ENCODE data around the gene LILRB5. TPM values are rescaled to one million over a fixed set of nuclear protein-coding genes. Genes with fewer than 3 reads are reported as not detected.

LILRB5 gene
- total and polyA plus RNA-seq, 9 of the 15 experiments (the other 6 are each of a cell fraction or from before 2014, with no cell fraction given), result not detected

- peak; percentile 38; the same call in 1 of the 2 replicates for TF ChIP-seq CUX1 (CRISPR knock-in tag; IDR thresholded peaks at IDR 0.05)
- TF ChIP-seq XRCC5 (IDR thresholded peaks at IDR 0.05; ENCODE audit: low read depth, low read length), result no peak
- TF ChIP-seq NR2C2 (CRISPR knock-in tag; IDR thresholded peaks at IDR 0.05), result peak; percentile 71
- peak; percentile 92 for TF ChIP-seq NR2C2 (tag; IDR thresholded peaks at IDR 0.05)
- no peak for TF ChIP-seq ZNF79 (CRISPR knock-in tag; IDR thresholded peaks at IDR 0.05; ENCODE audit: low read depth)
- peak; percentile 69; the same call in 1 of the 2 replicates for TF ChIP-seq ZBTB9 (CRISPR knock-in tag; IDR thresholded peaks at IDR 0.05)
- TF ChIP-seq NEUROD1 (IDR thresholded peaks at IDR 0.05; ENCODE audit: borderline replicate concordance, low read depth, low read length, partially characterized antibody), result no peak
- peak; percentile 75; the same call in 1 of the 2 replicates for TF ChIP-seq ZNF717 (CRISPR knock-in tag; IDR thresholded peaks at IDR 0.05)
- no peak for TF ChIP-seq SRSF1 (IDR thresholded peaks at IDR 0.05; ENCODE audit: low read depth, low read length)
- peak in 1 of 2 experiments; percentile 83; a peak in 2 of 4 replicates for TF ChIP-seq ZNF639 (CRISPR knock-in tag; conservative IDR thresholded peaks at IDR 0.05 in 1 of 2, IDR thresholded peaks at IDR 0.05 in 1 of 2)
- TF ChIP-seq EZH2 (IDR thresholded peaks at IDR 0.05; ENCODE audit: borderline replicate concordance, low read depth, low read length), result no peak
- peak; percentile 72; the same call in 1 of the 2 replicates for TF ChIP-seq BCOR (IDR thresholded peaks at IDR 0.05)
- TF ChIP-seq NCOR1 (IDR thresholded peaks at IDR 0.05), result peak; percentile 92
- TF ChIP-seq SMARCB1 (IDR thresholded peaks at IDR 0.05; ENCODE audit: insufficient read length, low read depth), result no peak
- TF ChIP-seq CGGBP1 (CRISPR knock-in tag; IDR thresholded peaks at IDR 0.05), result peak; percentile 65; the same call in 1 of the 2 replicates
- TF ChIP-seq MXI1 (IDR thresholded peaks at IDR 0.05; ENCODE audit: low read depth, low read length), result peak; percentile 71; the same call in 1 of the 2 replicates
- TF ChIP-seq RBM39 (optimal IDR thresholded peaks at IDR 0.05; ENCODE audit: low read depth, low read length), result no peak
- TF ChIP-seq PCBP2 (IDR thresholded peaks at IDR 0.05; ENCODE audit: low read depth, low read length, poor library complexity, severe bottlenecking), result no peak
Observed at GRCh38 chr19:54207983-54208783, 48.9 kb downstream of the LILRB5 start (continued).
